Activated CD8-positive, alpha-beta T cell treated with anti-CD3 and anti-CD28 coated beads, Interleukin-2, amount 10 ng/mL, durations not matched to agents 7 days and 5 days (primary cell): ENCODE measurements around the gene SUSD3. TPM values are rescaled to one million over a fixed set of nuclear protein-coding genes. Genes with fewer than 3 reads are reported as not detected.

ENCODE experiments used
- ATAC-seq: fragments of 150-1000 bp; cut with Tn5 transposase; one replicate; pipeline ENCODE4 v1.10.0; 2021; ENCODE audit warnings: moderate library complexity
- CTCF ChIA-PET: fragments of 350-600 bp; sonication (Branson Sonifier 250); formaldehyde crosslinking; loops from one replicate; lab custom pipeline; 2021; ENCODE audit warnings: antibody characterized with exemption; lab: Charles Lee
- POLR2A ChIA-PET: fragments of 350-600 bp; sonication (Branson Sonifier 250); formaldehyde crosslinking; loops from one replicate; lab custom pipeline; 2021; ENCODE audit warnings: antibody characterized with exemption; lab: Charles Lee
- DNase-seq: peaks from one replicate; pipeline ENCODE4 v3.0.0-alpha.2; 2020
- H3K27ac Mint-ChIP-seq: one replicate; pipeline ENCODE4 v1.8.0; 2021; ENCODE audit warnings: mild to moderate bottlenecking, mixed read lengths
- H3K27me3 Mint-ChIP-seq: one replicate; pipeline ENCODE4 v1.8.0; 2021; ENCODE audit warnings: low read depth, mixed read lengths
- H3K36me3 Mint-ChIP-seq: one replicate; pipeline ENCODE4 v1.8.0; 2021; ENCODE audit warnings: low read depth, mixed read lengths
- H3K4me1 Mint-ChIP-seq: one replicate; pipeline ENCODE4 v1.8.0; 2021; ENCODE audit warnings: low read depth, mixed read lengths
- H3K4me3 Mint-ChIP-seq: one replicate; pipeline ENCODE4 v1.8.0; 2021; ENCODE audit warnings: mild to moderate bottlenecking, mixed read lengths
- H3K9me3 Mint-ChIP-seq: one replicate; pipeline ENCODE4 v1.8.0; 2022; ENCODE audit warnings: mixed read lengths; ENCODE audit not compliant: insufficient read depth
- total RNA-seq, 2 experiments: library from RNA; stranded (reverse); gene quantifications; one replicate each; pipeline ENCODE4 v1.2.3, GENCODE V29; 2021

The SUSD3 gene
- total RNA-seq, 2 experiments from 2014 or later = 57.9 to 59.6 TPM

DNA sequence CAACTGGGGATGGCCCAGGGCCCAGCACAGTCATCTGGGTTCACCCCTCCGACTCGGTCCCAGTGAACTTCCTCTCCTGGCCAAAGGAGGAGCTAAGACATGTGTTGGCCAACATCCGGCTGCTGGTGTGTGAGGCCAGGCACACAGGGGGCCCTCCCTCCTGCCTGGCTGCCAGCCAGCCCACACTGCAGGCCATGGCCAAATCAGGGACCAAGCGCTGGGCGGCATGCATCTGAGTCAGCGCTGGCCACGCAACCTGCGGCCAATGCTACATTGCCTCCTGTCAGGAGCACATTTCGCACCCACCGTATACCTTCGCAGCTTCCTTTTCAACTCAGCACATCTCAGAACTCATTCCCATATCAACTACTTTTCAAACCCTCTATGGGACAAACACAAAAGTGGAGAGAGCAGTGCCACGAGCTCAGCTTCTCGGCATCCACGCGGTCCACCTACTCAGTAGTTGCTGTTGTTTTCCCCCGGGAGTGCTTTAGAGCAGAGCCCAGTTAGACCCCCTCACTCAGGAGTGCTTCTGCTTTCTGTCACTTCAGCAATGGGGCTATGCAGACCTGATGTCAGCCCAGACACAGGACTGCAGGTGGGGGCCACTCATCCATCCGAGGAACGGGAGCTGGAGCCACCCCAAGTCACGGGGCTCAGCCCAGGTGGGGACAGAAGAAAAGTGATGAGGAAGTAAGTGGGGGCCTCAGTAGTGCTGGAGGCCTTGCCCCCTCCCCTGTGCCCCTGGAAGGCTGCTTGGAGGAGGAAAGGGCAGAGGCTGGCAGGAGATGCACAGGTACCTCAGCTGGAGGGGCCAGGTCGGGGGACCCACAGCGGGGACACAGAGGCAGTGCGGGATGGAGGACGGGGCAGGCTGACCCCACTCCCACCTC lies 61.7 kb downstream of the SUSD3 start:
- ATAC-seq (peak; percentile 80), DNase-seq (peak; percentile 68)
- Mint-ChIP-seq H3K9me3 (no peaks in the 10 kb centered on the region), H3K27ac (peak overlapping the region; percentile 89), H3K27me3 (no peaks in the 10 kb centered on the region), H3K36me3 (peaks cover 9% of the 10 kb centered on the region), H3K4me3 (no peak overlapping the region), H3K4me1 (peaks cover 23% of the 10 kb centered on the region)
- POLR2A ChIA-PET = interaction anchor here (0.8 to 2.1 kb wide), 4 partner anchors 9 to 92 kb away, joined by 3 to 11 read pairs (median 5); partner anchors contain the start of gene NINJ1
- CTCF ChIA-PET = interaction anchor here (0.8 to 5.1 kb wide), 15 partner anchors 9 to 446 kb away, joined by 3 to 57 read pairs (median 4); partner anchors contain the start of gene NINJ1

DNA sequence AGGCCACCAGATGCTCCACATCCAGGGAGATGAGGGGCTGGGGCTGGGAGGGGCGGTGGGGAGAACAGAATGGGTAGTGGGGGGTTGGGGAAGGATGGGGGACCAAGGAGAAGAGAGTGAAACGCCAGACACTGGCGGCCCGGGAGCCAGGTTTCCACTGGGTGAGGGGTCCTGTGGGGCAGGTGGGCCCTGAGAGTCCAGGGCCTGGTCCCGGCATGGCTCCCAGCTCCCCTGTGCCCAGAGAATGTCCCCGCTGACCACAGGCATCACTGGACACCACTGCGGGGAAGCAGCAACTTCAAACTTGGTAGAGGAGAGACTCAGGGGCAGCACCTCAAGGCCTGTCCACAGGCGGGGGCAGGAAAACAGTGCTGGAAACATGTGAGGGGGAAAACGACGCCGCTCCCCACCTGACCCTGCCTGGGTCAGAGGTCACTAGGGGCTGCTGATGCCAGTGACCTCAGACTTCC lies 62.4 kb downstream of the SUSD3 start:
- no peak overlapping the region for H3K27ac Mint-ChIP-seq
- H3K27me3 Mint-ChIP-seq = no peaks in the 10 kb centered on the region
- H3K36me3 Mint-ChIP-seq = peaks cover 9% of the 10 kb centered on the region
- no peak for DNase-seq
- no peak for ATAC-seq
- no peaks in the 10 kb centered on the region for H3K9me3 Mint-ChIP-seq
- no peak overlapping the region for H3K4me3 Mint-ChIP-seq
- H3K4me1 Mint-ChIP-seq = peaks cover 30% of the 10 kb centered on the region
- ChIA-PET POLR2A (interaction anchor here (0.8 to 2.1 kb wide), 4 partner anchors 9 to 93 kb away, joined by 3 to 11 read pairs (median 5); partner anchors contain the start of gene NINJ1), CTCF (interaction anchor here (1.1 to 5.1 kb wide), 7 partner anchors 9 to 445 kb away, joined by 3 to 57 read pairs (median 4); no protein-coding TSS in a partner anchor)

DNA sequence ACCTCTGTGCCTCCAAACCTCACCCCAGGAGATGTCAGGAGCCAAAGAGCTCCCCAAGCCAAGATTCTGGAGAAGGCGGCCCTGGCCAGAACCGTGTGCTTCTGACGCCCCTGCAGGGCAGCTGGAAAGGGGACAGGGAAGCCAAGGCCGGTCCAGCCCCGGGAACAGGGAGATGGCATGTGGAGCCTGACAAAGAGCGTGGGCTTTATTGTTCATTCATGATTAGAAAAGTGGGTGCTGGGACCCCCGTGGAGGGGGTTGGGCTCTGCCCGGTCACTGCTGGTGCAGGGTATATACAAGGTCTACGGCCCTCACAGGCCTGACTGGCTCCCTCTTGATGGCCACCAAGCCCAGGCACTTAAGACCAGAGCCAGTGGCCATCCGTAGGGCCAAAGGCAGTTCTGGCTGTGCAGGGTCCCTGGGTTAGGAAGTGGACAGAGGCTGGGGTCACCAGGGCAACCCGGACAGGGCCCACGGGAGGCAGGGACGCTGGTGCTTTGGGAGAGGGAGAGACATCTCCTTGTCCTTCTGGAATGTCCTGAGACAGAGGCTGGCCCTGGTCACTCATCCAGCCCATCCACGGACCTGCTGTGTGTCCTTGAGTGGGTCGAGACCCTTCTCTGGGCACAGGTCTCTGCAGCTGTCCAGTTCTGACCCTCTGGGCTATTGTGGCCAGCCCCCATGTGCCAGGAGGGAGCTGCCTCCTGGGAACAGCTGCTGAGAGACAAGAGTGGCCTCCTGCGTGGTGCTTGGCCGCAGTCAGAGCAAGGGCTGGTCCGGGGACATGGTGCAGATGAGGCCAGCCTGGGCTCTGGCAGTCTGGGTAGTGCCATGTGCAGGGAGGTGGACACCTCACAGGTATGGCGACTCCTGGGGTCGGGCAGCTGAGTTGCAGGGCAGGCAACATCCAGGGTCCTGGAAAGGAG lies 63.1 kb downstream of the SUSD3 start:
- Mint-ChIP-seq H3K27ac (peak overlapping the region; percentile 52), H3K27me3 (no peaks in the 10 kb centered on the region), H3K4me1 (peaks cover 37% of the 10 kb centered on the region), H3K36me3 (peaks cover 9% of the 10 kb centered on the region), H3K9me3 (no peaks in the 10 kb centered on the region), H3K4me3 (no peak overlapping the region)
- ChIA-PET POLR2A (no interaction called here), CTCF (interaction anchor here (3.8 to 5.1 kb wide), 2 partner anchors 8 to 12 kb away, joined by 12 to 57 read pairs; no protein-coding TSS in a partner anchor)
- DNase-seq (no peak), ATAC-seq (no peak)

DNA sequence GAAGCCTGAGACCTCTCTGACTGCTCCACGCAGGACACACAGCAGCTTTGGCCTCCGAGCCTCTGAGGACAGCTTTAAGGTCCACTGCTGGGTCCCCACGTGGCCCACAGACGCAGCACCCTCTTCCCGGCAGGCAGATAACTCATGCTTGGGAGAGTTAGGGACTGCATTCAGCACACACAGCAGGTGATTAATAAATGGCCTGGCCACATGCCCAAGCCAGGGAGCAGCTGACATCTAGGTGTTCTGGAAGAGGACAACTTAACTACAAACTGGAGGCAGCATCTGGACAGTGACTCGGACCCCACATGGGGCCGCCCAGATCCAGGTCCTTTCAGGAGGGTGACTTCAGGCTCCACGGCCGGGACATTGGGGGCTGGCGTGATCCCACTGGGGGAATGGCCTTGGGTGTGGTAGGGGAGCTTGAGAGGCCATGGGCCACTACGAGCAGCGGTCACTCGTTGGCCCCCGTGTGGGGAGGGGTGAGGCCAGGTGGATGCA lies 64.3 kb downstream of the SUSD3 start:
- no peak for ATAC-seq
- Mint-ChIP-seq H3K27me3 (no peaks in the 10 kb centered on the region), H3K4me1 (peaks cover 49% of the 10 kb centered on the region), H3K36me3 (peaks cover 9% of the 10 kb centered on the region), H3K9me3 (no peaks in the 10 kb centered on the region), H3K4me3 (no peak overlapping the region), H3K27ac (no peak overlapping the region)
- DNase-seq = no peak
- ChIA-PET POLR2A (interaction anchor here (0.7 kb wide), 1 partner anchor 9 kb away, joined by 3 read pairs; no protein-coding TSS in a partner anchor), CTCF (interaction anchor here (2.5 kb wide), 1 partner anchor 14 kb away, joined by 14 read pairs; no protein-coding TSS in a partner anchor)

DNA sequence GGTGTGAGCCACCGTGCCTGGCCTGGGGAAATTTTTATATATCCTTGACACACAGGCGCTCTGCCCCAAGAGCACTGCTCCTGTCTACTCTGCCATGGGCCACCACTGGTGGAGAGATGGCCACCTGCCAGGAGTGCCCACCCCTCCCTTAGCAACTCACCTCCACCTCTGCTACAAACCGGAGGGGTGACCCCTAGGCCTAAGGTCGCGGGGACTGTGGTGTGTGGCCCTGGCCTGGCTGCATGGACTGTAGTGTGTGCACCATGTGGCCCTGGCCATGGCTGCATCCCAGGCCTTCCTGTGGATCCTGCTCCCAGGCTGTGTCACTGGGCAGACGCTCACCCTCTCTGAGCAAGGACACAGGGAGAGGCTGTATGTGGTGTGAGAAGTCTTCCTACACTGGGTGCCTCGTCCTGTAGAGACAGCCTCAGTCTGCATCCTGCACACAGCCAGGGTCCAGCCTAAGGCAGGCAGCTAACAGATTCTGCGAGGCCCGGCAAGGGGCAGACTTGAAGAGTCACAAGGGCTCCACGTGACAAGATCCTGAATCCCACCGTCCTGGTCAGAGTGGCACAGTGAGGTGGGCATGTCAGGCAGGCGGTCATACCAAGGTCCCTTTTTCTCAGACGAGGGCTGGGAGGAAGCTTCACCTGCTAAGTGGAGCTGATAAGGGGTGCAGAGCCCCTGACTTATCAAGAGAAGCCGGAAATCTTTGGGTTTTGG lies 65.2 kb downstream of the SUSD3 start:
- no peak for DNase-seq
- peak overlapping the region; percentile 60 for H3K27ac Mint-ChIP-seq
- H3K4me3 Mint-ChIP-seq = no peak overlapping the region

DNA sequence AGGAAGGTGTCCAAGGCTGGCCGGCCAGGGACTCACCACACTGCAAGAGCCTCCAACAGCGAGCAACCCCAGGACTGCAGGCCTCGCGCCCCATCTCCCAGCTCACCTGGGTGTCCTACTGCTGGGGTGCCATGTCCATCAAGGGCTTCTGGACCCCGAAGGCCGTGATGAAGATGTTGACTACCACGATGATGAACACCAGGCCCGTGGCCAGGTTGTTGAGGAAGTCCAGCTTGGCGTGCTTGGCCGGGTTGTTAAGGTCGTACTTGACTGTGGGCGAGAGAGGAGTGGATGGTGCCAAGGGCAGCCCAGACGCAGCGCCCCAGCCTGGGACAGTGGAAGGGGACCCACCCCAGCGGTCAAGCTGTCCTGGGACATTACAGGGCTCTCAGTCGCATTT lies 66.3 kb downstream of the SUSD3 start:
- Mint-ChIP-seq H3K27ac (peak overlapping the region; percentile 58), H3K36me3 (peaks cover 9% of the 10 kb centered on the region), H3K4me1 (peaks cover 50% of the 10 kb centered on the region), H3K27me3 (no peaks in the 10 kb centered on the region), H3K9me3 (no peaks in the 10 kb centered on the region), H3K4me3 (no peak overlapping the region)
- ATAC-seq (no peak), DNase-seq (no peak)
- POLR2A ChIA-PET = interaction anchor here (1.5 kb wide), 1 partner anchor 9 kb away, joined by 5 read pairs; the partner anchor contains the start of gene NINJ1
- CTCF ChIA-PET = interaction anchor here (1.4 to 2.5 kb wide), 2 partner anchors 16 to 60 kb away, joined by 4 to 14 read pairs; no protein-coding TSS in a partner anchor

More for the DNA sequence above, 65.2 kb downstream of the SUSD3 start:
- ATAC-seq = no peak
- Mint-ChIP-seq H3K36me3 (peaks cover 9% of the 10 kb centered on the region), H3K4me1 (peaks cover 57% of the 10 kb centered on the region), H3K27me3 (no peaks in the 10 kb centered on the region), H3K9me3 (no peaks in the 10 kb centered on the region)
- ChIA-PET CTCF (interaction anchor here (2.5 kb wide), 1 partner anchor 15 kb away, joined by 14 read pairs; no protein-coding TSS in a partner anchor), POLR2A (interaction anchor here (0.7 kb wide), 1 partner anchor 8 kb away, joined by 3 read pairs; no protein-coding TSS in a partner anchor)

DNA sequence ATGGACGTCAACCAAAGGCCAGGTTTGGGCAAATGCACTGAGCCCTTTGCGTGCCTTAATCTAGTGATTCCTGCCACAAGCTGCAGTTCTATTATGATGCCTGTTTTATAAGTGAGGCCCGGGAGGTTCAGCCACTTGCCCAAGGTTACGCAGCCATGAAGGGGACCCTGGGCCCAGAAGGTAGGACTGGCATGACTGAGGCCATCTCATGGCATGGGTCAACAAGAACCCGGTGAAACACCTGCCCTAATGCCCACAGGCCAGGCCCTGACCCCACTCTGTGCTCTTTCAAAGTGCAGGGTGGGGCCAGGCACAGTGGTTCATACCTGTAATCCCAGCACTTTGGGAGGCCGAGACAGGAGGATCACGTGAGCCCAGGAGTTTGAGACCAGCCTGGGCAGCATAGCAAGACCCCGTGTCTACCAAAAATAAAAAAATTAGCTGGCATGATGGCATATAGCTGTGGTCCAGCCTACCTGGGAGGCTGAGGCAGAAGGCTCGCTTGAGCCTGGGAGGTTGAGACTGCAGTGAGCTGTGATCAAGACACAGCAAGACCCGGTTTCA lies 66.9 kb downstream of the SUSD3 start:
- ChIA-PET CTCF (interaction anchor here (1.2 to 2.2 kb wide), 5 partner anchors 15 to 60 kb away, joined by 3 to 19 read pairs (median 4); no protein-coding TSS in a partner anchor), POLR2A (interaction anchor here (0.7 to 1.5 kb wide), 3 partner anchors 9 to 29 kb away, joined by 3 to 6 read pairs (median 5); partner anchors contain the start of genes CARD19 and NINJ1)
- H3K4me1 Mint-ChIP-seq = peaks cover 46% of the 10 kb centered on the region
- ATAC-seq (no peak), DNase-seq (no peak)
- H3K27me3 Mint-ChIP-seq = no peaks in the 10 kb centered on the region
- H3K4me3 Mint-ChIP-seq = no peak overlapping the region
- H3K9me3 Mint-ChIP-seq = no peaks in the 10 kb centered on the region
- peak overlapping the region; percentile 94 for H3K27ac Mint-ChIP-seq
- peaks cover 9% of the 10 kb centered on the region for H3K36me3 Mint-ChIP-seq

DNA sequence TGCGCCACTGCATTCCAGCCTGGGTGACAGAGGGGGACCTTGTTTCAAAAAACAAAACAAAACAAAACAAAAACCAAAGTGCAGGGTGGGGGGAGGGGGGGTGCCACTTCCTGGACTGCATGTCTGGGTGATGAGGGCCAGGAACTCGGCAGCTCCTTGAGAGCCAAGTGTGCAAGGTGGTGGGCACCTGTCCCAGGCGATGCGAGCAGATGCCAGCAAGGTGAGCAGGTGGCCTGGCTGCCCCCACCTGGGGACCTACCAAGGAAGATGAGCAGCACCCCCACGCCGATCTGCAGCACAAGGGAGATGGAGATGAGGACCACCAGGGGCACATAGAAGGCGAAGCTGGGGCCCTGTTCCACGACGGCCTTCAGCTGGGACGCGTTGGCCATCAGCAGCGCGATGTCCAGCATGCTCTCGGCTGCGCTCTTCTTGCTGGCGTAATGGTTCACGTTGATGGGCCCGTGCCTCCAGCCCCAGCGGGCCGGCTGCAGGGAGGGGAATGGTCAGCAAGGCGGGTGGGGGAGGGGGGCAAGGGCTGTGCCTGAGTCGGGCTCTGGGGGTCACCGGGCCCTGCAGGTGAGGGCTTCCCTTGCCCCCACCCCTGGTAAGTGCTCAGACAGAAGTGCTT lies 67.8 kb downstream of the SUSD3 start:
- ChIA-PET POLR2A (interaction anchor here (0.7 to 1.5 kb wide), 5 partner anchors 8 to 160 kb away, joined by 3 to 6 read pairs (median 3); partner anchors contain the start of genes CARD19 and NINJ1), CTCF (interaction anchor here (1.0 to 2.2 kb wide), 6 partner anchors 16 to 67 kb away, joined by 3 to 19 read pairs (median 4); no protein-coding TSS in a partner anchor)
- Mint-ChIP-seq H3K4me1 (peaks cover 49% of the 10 kb centered on the region), H3K4me3 (peak overlapping the region; percentile 48), H3K27ac (peak overlapping the region; percentile 94), H3K27me3 (no peaks in the 10 kb centered on the region), H3K36me3 (peaks cover 5% of the 10 kb centered on the region), H3K9me3 (no peaks in the 10 kb centered on the region)
- DNase-seq (peak; percentile 45), ATAC-seq (no peak)

DNA sequence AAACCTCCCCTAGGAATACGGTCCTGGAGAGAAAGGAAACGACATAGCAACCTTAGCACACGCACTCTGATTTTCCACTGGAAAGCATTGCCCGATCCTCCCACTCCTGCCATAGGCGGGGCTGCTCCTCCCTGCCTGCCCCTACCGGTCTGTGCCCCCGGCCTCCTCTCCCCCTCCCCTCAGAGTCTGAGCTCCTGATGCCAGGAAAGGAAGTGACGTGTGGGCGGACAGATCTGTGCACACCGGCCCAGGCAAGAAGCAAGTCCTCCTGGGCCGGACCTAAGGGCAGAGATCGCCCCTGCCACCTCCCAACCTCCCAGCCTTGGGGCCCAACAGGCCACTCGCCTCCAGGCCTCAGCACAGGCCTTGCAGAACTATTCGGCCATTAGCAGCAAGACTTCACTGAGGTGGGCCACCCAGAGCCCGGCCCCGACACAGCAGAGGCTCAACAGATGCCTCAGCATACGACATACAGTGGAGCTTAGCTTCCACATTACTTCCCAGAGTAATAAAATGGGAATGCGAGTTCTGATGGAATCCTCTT lies 68.4 kb downstream of the SUSD3 start:
- peaks cover 55% of the 10 kb centered on the region for H3K4me1 Mint-ChIP-seq

More for the DNA sequence above, 68.4 kb downstream of the SUSD3 start:
- ChIA-PET POLR2A (interaction anchor here (1.0 to 1.1 kb wide), 2 partner anchors 8 to 160 kb away, joined by 3 read pairs; no protein-coding TSS in a partner anchor), CTCF (interaction anchor here (1.0 to 2.2 kb wide), 5 partner anchors 17 to 67 kb away, joined by 3 to 19 read pairs (median 4); no protein-coding TSS in a partner anchor)
- no peak overlapping the region for H3K4me3 Mint-ChIP-seq
- no peaks in the 10 kb centered on the region for H3K9me3 Mint-ChIP-seq
- ATAC-seq = peak; percentile 11
- no peak for DNase-seq
- H3K27ac Mint-ChIP-seq = peak overlapping the region; percentile 94
- H3K36me3 Mint-ChIP-seq = peaks cover 5% of the 10 kb centered on the region
- no peaks in the 10 kb centered on the region for H3K27me3 Mint-ChIP-seq
